K562 (cell line): Measurements from ENCODE around the gene BICDL1. TPM values are rescaled to one million over a fixed set of nuclear protein-coding genes. Genes with fewer than 3 reads are reported as not detected.
A peak's percentile ranks its signal among the peaks of the same experiment; 100 is the strongest.

Experiments used
- ATAC-seq: fragments of 200-7000 bp; cut with Tn5 transposase; 3 replicates; pipeline ENCODE4 v1.9.1; 2020; ENCODE audit warnings: moderate library complexity
- BruUV-seq: library from RNA; stranded (reverse); fragments of 400-500 nt; replicated peaks from 2 replicates; lab custom pipeline; 2021; lab: Mats Ljungman, UMichigan
- CTCF ChIA-PET: fragments of 300-600 bp; formaldehyde crosslinking; extraction: SDS; loops from one replicate; lab custom pipeline; 2021; ENCODE audit warnings: low intra/inter-chr PET ratio; lab: Yijun Ruan, JAX
- POLR2A ChIA-PET: fragments of 300-600, 350-650 bp; sonication (Branson Sonifier 250); formaldehyde crosslinking; extraction: SDS; loops from one replicate; lab custom pipeline; 2021; ENCODE audit warnings: antibody characterized with exemption, inconsistent platforms; lab: Yijun Ruan, JAX
- DNase-seq, 4 experiments: peaks; one replicate each; pipeline versions ENCODE4 v3.0.0 to v3.0.0-alpha.2; 2011 to 2018; ENCODE audit warnings: low spot score in 3 of 4, mixed read lengths in 3 of 4; ENCODE audit errors: extremely low read depth in 1 of 4
- FAIRE-seq: peaks from 2 replicates; lab custom pipeline; 2011; peaks lifted over from hg19 to GRCh38; lab: Jason Lieb, UNC
- H2AFZ ChIP-seq: 2 replicates; pipeline ENCODE4 v1.6.0; 2011; ENCODE audit warnings: low read depth, low read length, control low read depth, inconsistent platforms
- H3K27ac ChIP-seq: fragments of 200-600 bp; 3 replicates; pipeline ENCODE4 v1.8.0; 2011; ENCODE audit warnings: low read depth, mild to moderate bottlenecking, control low read depth, inconsistent platforms, low read length, moderate library complexity, mixed read lengths; ENCODE audit errors: extremely low read depth
- H3K27me3 ChIP-seq, 2 experiments: fragments of 300-600 bp in 1 of 2; 2 replicates in 1 of 2; 3 replicates in 1 of 2; pipeline versions ENCODE4 v1.6.0 to v1.8.0; 2011; ENCODE audit warnings: inconsistent platforms in 2 of 2, low read length in 2 of 2, mild to moderate bottlenecking in 1 of 2, mixed read lengths in 1 of 2, moderate library complexity in 1 of 2; ENCODE audit not compliant: control insufficient read depth in 2 of 2, insufficient read depth in 2 of 2
- H3K36me3 ChIP-seq: fragments of 300-600 bp; 3 replicates; pipeline ENCODE4 v1.8.0; 2011; ENCODE audit warnings: mild to moderate bottlenecking, low read length, inconsistent platforms; ENCODE audit not compliant: control insufficient read depth, insufficient read depth
- H3K4me1 ChIP-seq, 2 experiments: fragments of 200-600 bp in 1 of 2; replicated peaks in 1 of 2; 2 replicates in 1 of 2; 3 replicates in 1 of 2; pipeline versions ENCODE4 v1.5.1 to v1.8.0; 2011; ENCODE audit warnings: inconsistent platforms in 2 of 2, low read length in 2 of 2, mild to moderate bottlenecking in 1 of 2, mixed read lengths in 1 of 2, moderate library complexity in 1 of 2; ENCODE audit not compliant: control insufficient read depth in 2 of 2, insufficient read depth in 2 of 2
- H3K4me2 ChIP-seq: 2 replicates; pipeline ENCODE4 v1.6.1; 2011; ENCODE audit warnings: low read length, control low read depth, inconsistent platforms, mixed read lengths; ENCODE audit not compliant: insufficient read depth
- H3K4me3 ChIP-seq: fragments of 200-600 bp; sonication (generic), shearing (Covaris generic); 2 replicates; pipeline ENCODE4 v1.5.1; 2016; ENCODE audit warnings: control low read depth, inconsistent platforms
- H3K79me2 ChIP-seq: fragments of 200-600 bp; 3 replicates; pipeline ENCODE4 v1.8.0; 2011; ENCODE audit warnings: low read length, inconsistent platforms; ENCODE audit not compliant: control insufficient read depth, insufficient read depth
- H3K9ac ChIP-seq, 2 experiments: 2 replicates each; pipeline versions ENCODE4 v1.6.0 to v1.6.1; 2011; ENCODE audit warnings: low read depth in 2 of 2, low read length in 2 of 2, control low read depth in 1 of 2, inconsistent platforms in 1 of 2, mild to moderate bottlenecking in 1 of 2, mixed read lengths in 1 of 2; ENCODE audit not compliant: insufficient read depth in 1 of 2
- H3K9me1 ChIP-seq: one replicate; pipeline ENCODE4 v1.6.0; 2011; ENCODE audit warnings: inconsistent platforms, mild to moderate bottlenecking, low read length, moderate library complexity; ENCODE audit not compliant: control insufficient read depth, insufficient read depth
- H3K9me3 ChIP-seq: replicated peaks from 2 replicates; pipeline ENCODE4 v1.5.1; 2011; ENCODE audit warnings: low read depth, low read length, inconsistent platforms; ENCODE audit not compliant: control insufficient read depth, insufficient read depth
- H4K20me1 ChIP-seq: replicated peaks from 2 replicates; pipeline ENCODE4 v1.6.1; 2011; ENCODE audit warnings: low read length, inconsistent platforms, mixed read lengths; ENCODE audit not compliant: control insufficient read depth, insufficient read depth
- CBX5 ChIP-seq: IDR thresholded peaks from 2 replicates; pipeline ENCODE4 v1.6.1; 2014; ENCODE audit warnings: low read depth, borderline replicate concordance
- CHCHD3 ChIP-seq: fragments of 250-450 bp; sonication (Bioruptor Pico); IDR thresholded peaks from 2 replicates; pipeline ENCODE4 v2.1.2; 2022; ENCODE audit warnings: mild to moderate bottlenecking
- EP400 ChIP-seq: fragments of 450-650 bp; IDR thresholded peaks from 2 replicates; pipeline ENCODE4 v1.6.1; 2017; ENCODE audit warnings: antibody characterized with exemption, mild to moderate bottlenecking, moderate library complexity
- HMG20A ChIP-seq: fragments of 450-650 bp; formaldehyde crosslinking; conservative IDR thresholded peaks from 2 replicates; pipeline ENCODE4 v1.4.0; 2020; ENCODE audit warnings: mild to moderate bottlenecking, mixed read lengths
- KDM2B ChIP-seq: fragments of 250-450 bp; sonication (Bioruptor Pico); IDR thresholded peaks from 2 replicates; pipeline ENCODE4 v1.8.0; 2021; ENCODE audit warnings: mild to moderate bottlenecking, moderate library complexity
- KLF10 ChIP-seq: fragments of 250-450 bp; sonication (Bioruptor Pico); IDR thresholded peaks from 2 replicates; pipeline ENCODE4 v1.6.1; 2021; ENCODE audit warnings: matching md5 sums
- MAFK ChIP-seq: IDR thresholded peaks from 2 replicates; pipeline ENCODE4 v1.6.1; 2011; ENCODE audit warnings: low read length, improper control_type of control experiment
- MEIS2 ChIP-seq: fragments of 450-650 bp; IDR thresholded peaks from 2 replicates; pipeline ENCODE4 v1.6.1; 2014; ENCODE audit warnings: mild to moderate bottlenecking; ENCODE audit not compliant: partially characterized antibody
- RAD21 ChIP-seq, 2 experiments: fragments of 250-450 bp in 1 of 2; fragments of 450-650 bp in 1 of 2; sonication (Bioruptor Pico) in 1 of 2; formaldehyde crosslinking in 1 of 2; IDR thresholded peaks in 1 of 2; conservative IDR thresholded peaks in 1 of 2; 2 replicates each; pipeline versions ENCODE4 v1.4.0 to v1.8.0; 2020 to 2022; ENCODE audit warnings: mild to moderate bottlenecking in 2 of 2, moderate library complexity in 1 of 2
- SREBF2 ChIP-seq: sonication (generic); formaldehyde crosslinking; IDR thresholded peaks from 2 replicates; pipeline ENCODE4 v1.4.0; 2020; ENCODE audit warnings: mild to moderate bottlenecking, missing genetic modification reagents
- SRSF7 ChIP-seq: fragments of 200-400 bp; formaldehyde crosslinking; optimal IDR thresholded peaks from 2 replicates; pipeline ENCODE3; 2017; ENCODE audit warnings: mild to moderate bottlenecking, low read depth, low read length
- TEAD4 ChIP-seq, 2 experiments: sonication (generic) in 1 of 2; formaldehyde crosslinking in 1 of 2; IDR thresholded peaks; 2 replicates each; pipeline versions ENCODE4 v1.6.1 to v1.8.0; 2012 to 2022; ENCODE audit warnings: borderline replicate concordance in 1 of 2, inconsistent platforms in 1 of 2, low read length in 1 of 2, mild to moderate bottlenecking in 1 of 2, missing genetic modification reagents in 1 of 2
- YBX1 ChIP-seq: fragments of 450-650 bp; IDR thresholded peaks from 2 replicates; pipeline ENCODE4 v1.7.1; 2016; ENCODE audit warnings: mild to moderate bottlenecking
- ZNF121 ChIP-seq: sonication (generic); formaldehyde crosslinking; conservative IDR thresholded peaks from 2 replicates; pipeline ENCODE4 v1.8.0; 2022; ENCODE audit warnings: missing genetic modification reagents
- ZNF57 ChIP-seq: fragments of 450-650 bp; formaldehyde crosslinking; IDR thresholded peaks from 2 replicates; pipeline ENCODE4 v1.4.0; 2020; ENCODE audit warnings: mild to moderate bottlenecking, moderate library complexity
- ZNF707 ChIP-seq: fragments of 250-450 bp; sonication (Bioruptor Pico); conservative IDR thresholded peaks from 2 replicates; pipeline ENCODE4 v1.8.0; 2022; ENCODE audit warnings: inconsistent platforms, mild to moderate bottlenecking, moderate library complexity
- ZNF75A ChIP-seq: fragments of 450-650 bp; formaldehyde crosslinking; IDR thresholded peaks from 2 replicates; pipeline ENCODE4 v1.4.0; 2020; ENCODE audit warnings: mild to moderate bottlenecking
- WGBS: fragments of 100-300 bp; shearing (Covaris generic); methylation state at CpG from one replicate; pipeline ENCODE4 v1.1.6; 2016; ENCODE audit warnings: low coverage, mixed read lengths; ENCODE audit not compliant: insufficient coverage; ENCODE audit errors: missing lambda C conversion rate; 5-methylcytosine and 5-hydroxymethylcytosine counted together
- in situ Hi-C: fragments of 300-500 bp; cut with MboI; formaldehyde crosslinking; loops from 4 replicates; pipeline ENCODE4 v1.15.0; 2018; ENCODE audit warnings: inconsistent platforms, mixed read lengths
- intact Hi-C: fragments of 100-400 bp; cut with micrococcal nuclease; formaldehyde crosslinking; loops from 2 replicates; pipeline ENCODE4 v1.14.2; 2022
- polyA plus RNA-seq, 8 experiments: library from polyadenylated mRNA; depleted of rRNA in 4 of 8; stranded (reverse) in 5 of 8; unstranded in 3 of 8; fragments of >200 nt; fragmentation: Nextera tagmentation in 2 of 8; fragmentation: Illumina TruSeq in 1 of 8; extraction: Ambion mirVana in 2 of 8; extraction: Trizol in 1 of 8; gene quantifications; 2 replicates each; pipeline versions ENCODE4 v1.2.1 to v1.2.3, GENCODE V29; 2011 to 2014; ENCODE audit warnings: inconsistent platforms in 1 of 8, missing spikeins in 1 of 8
- total RNA-seq, 7 experiments: library from RNA; depleted of rRNA in 6 of 7; stranded (reverse); fragments of >200 nt in 6 of 7; fragmentation: Illumina TruSeq in 2 of 7; extraction: Trizol in 2 of 7; gene quantifications; 2 replicates each; pipeline versions ENCODE4 v1.2.1 to v1.2.3, GENCODE V29; 2011 to 2021; ENCODE audit warnings: low replicate concordance in 1 of 7
- TF ChIP-seq, protein P1 (sequence below): fragments of 450-650 bp; IDR thresholded peaks from 2 replicates; pipeline ENCODE4 v1.6.1; 2016; ENCODE audit warnings: antibody characterized with exemption

Gene BICDL1
- total and polyA plus RNA-seq, 9 of the 15 experiments (the other 6 are each of a cell fraction or from before 2014, with no cell fraction given) = 0.06 to 2.0 (median 0.58) TPM

DNA sequence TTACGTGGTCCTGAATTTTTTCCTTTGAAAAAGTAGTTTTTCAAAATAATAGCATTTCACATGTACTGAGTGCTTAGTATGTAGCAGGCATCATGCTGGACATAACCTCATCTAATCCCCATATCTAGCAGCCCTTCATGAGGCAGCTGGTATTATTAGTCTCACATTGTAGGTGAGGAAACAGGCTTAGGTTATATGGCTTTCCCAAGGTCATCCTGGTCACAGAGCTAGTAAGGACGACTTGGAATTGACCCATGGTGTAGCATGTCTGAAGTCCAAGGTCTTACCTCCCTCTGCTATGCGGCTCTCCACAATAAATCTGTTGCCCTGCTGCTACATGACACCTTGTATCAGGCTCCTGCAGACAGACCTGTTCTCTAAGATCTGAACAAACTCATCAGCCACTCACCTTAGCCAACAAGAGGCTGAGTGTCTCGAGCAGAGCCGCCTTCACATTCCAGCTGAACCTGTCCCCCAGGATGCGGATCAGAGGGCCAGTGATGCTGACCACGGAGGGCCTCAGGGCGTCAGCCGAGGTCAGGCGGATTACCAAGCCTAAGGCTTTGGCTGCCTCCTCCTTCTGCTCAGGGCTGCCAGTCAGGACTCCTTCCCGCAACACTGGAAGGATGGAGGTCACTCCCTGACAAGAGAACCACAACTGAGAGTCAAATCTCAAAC lies 147.2 kb downstream of the BICDL1 start:
- intact Hi-C loops = no loop called here
- POLR2A ChIA-PET = interaction anchor here (0.7 to 1.1 kb wide), 3 partner anchors 9 to 15 kb away, joined by 3 read pairs; no protein-coding TSS in a partner anchor
- Histone ChIP-seq H2AFZ (no peak overlapping the region), H3K4me3 (no peak overlapping the region), H4K20me1 (no peaks in the 10 kb centered on the region), H3K9me1 (no peaks in the 10 kb centered on the region), H3K27me3 (no peaks in the 10 kb centered on the region)
- BruUV-seq = no TSS peak
- 90% methylated on average over 9 of the region's 11 CpGs for WGBS
- TF ChIP-seq ZNF707 (no peak), HMG20A (CRISPR knock-in tag) (no peak), ZNF75A (CRISPR knock-in tag) (no peak), YBX1 (no peak), ZNF121 (CRISPR knock-in tag) (no peak), RAD21 (CRISPR knock-in tag; conservative IDR thresholded peaks at IDR 0.05 in 1 of 2, IDR thresholded peaks at IDR 0.05 in 1 of 2) (no peak), TEAD4 (IDR thresholded peaks at IDR 0.05; ENCODE audit: low read length) (no peak), TEAD4 (CRISPR knock-in tag; IDR thresholded peaks at IDR 0.05; ENCODE audit: borderline replicate concordance) (no peak), MEIS2 (no peak), CHCHD3 (no peak), SRSF7 (no peak), KDM2B (no peak), EP400 (no peak), CBX5 (no peak), ZNF57 (CRISPR knock-in tag) (no peak), KLF10 (CRISPR knock-in tag) (no peak), MAFK (no peak), SREBF2 (CRISPR knock-in tag) (no peak)
- TF ChIP-seq, protein P1, sequence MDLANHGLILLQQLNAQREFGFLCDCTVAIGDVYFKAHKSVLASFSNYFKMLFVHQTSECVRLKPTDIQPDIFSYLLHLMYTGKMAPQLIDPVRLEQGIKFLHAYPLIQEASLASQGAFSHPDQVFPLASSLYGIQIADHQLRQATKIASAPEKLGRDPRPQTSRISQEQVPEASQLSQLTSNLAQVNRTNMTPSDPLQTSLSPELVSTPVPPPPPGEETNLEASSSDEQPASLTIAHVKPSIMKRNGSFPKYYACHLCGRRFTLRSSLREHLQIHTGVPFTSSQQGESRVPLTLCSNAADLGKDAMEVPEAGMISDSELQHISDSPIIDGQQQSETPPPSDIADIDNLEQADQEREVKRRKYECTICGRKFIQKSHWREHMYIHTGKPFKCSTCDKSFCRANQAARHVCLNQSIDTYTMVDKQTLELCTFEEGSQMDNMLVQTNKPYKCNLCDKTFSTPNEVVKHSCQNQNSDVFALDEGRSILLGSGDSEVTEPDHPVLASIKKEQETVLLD = no peak
- TF ChIP-seq, all 486 proteins: peak for 0
- DNase-seq (no peak), FAIRE-seq (no peak), ATAC-seq (no peak)
- Histone ChIP-seq H3K27ac (no peak overlapping the region), H3K79me2 (no peaks in the 10 kb centered on the region), H3K4me2 (no peak overlapping the region), H3K36me3 (peaks cover 97% of the 10 kb centered on the region), H3K4me1 (no peaks in the 10 kb centered on the region), H3K9me3 (no peaks in the 10 kb centered on the region), H3K9ac (peak overlapping the region in 1 of 2 experiments; percentile 29; a peak in 1 of 4 replicates)
- CTCF ChIA-PET = no interaction called here
- in situ Hi-C loops = no loop called here
